ENCODE results near the gene SETDB2. TPM values are rescaled to one million over a fixed set of nuclear protein-coding genes. Genes with fewer than 3 reads are reported as not detected.

Gene SETDB2
- polyA plus RNA-seq, 1 donor (not counting 4 experiments of a cell fraction or from before 2014, with no cell fraction given), result 5.6 TPM

DNA sequence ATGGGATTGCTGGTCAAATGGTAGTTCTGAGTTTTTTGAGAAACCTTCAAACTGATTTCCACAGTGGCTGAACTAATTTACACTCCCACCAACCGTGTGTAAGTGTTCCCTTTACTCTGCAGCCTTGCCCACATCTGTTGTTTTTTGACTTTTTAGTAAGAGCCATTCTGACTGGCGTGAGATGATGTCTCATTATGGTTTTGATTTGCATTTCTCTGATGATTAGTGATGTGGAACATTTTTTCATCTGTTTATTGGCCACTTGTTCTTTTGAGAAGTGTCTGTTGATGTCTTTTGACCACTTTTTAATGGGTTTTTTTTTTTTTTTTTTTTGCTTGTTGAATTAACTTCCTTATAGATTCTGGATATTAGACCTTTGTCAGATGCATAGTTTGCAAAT lies 4.5 kb upstream of the SETDB2 start:
- no peaks in the 10 kb centered on the region for H3K79me2 ChIP-seq (ENCODE audit: control insufficient read depth, insufficient read depth, low read length)
- H3K4me3 ChIP-seq (ENCODE audit: control insufficient read depth in 2 of 3, extremely low read depth in 1 of 3, insufficient read depth in 2 of 3, low read depth in 1 of 3, low read length in 3 of 3), result no peak overlapping the region
- no peaks in the 10 kb centered on the region for H3K27me3 ChIP-seq (ENCODE audit: control insufficient read depth, extremely low read depth, insufficient read depth, low read length)
- H3K9me3 ChIP-seq (ENCODE audit: control insufficient read depth, low read depth, low read length), result no peaks in the 10 kb centered on the region
- dilution Hi-C loops (cut with MboI; ENCODE audit: extremely low pct_ligation_motif_present, low sequenced_read_pairs), result loop anchor here (25.0 kb wide), 1 partner anchor 127 kb away; no protein-coding TSS in a partner anchor
- no peaks in the 10 kb centered on the region for H3K9me1 ChIP-seq (ENCODE audit: control insufficient read depth, extremely low read depth, insufficient read depth, low read length)
- H4K20me1 ChIP-seq (ENCODE audit: control insufficient read depth, extremely low read depth, insufficient read depth, low read length), result no peaks in the 10 kb centered on the region
- H3K9ac ChIP-seq (ENCODE audit: control insufficient read depth, extremely low read depth, insufficient read depth, low read length), result no peak overlapping the region
- TF ChIP-seq, protein P1, sequence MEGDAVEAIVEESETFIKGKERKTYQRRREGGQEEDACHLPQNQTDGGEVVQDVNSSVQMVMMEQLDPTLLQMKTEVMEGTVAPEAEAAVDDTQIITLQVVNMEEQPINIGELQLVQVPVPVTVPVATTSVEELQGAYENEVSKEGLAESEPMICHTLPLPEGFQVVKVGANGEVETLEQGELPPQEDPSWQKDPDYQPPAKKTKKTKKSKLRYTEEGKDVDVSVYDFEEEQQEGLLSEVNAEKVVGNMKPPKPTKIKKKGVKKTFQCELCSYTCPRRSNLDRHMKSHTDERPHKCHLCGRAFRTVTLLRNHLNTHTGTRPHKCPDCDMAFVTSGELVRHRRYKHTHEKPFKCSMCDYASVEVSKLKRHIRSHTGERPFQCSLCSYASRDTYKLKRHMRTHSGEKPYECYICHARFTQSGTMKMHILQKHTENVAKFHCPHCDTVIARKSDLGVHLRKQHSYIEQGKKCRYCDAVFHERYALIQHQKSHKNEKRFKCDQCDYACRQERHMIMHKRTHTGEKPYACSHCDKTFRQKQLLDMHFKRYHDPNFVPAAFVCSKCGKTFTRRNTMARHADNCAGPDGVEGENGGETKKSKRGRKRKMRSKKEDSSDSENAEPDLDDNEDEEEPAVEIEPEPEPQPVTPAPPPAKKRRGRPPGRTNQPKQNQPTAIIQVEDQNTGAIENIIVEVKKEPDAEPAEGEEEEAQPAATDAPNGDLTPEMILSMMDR (optimal IDR thresholded peaks at IDR 0.05 in 1 of 3, IDR thresholded peaks at IDR 0.05 in 1 of 3, conservative IDR thresholded peaks at IDR 0.05 in 1 of 3; ENCODE audit: extremely low read depth in 1 of 3, insufficient read depth in 2 of 3, low read length in 3 of 3), result no peak
- TF ChIP-seq EZH2 (IDR thresholded peaks at IDR 0.05; ENCODE audit: low read length), result no peak
- DNase-seq (ENCODE audit: low read depth, low spot score), result no peak
- H2AFZ ChIP-seq (ENCODE audit: control insufficient read depth, low read length), result no peak overlapping the region
- no peak overlapping the region for H3K4me2 ChIP-seq (ENCODE audit: control insufficient read depth, extremely low read depth, insufficient read depth, low read depth, low read length)
- FAIRE-seq, result no peak
- no peaks in the 10 kb centered on the region for H3K36me3 ChIP-seq (ENCODE audit: control insufficient read depth in 2 of 2, extremely low read depth in 1 of 2, insufficient read depth in 2 of 2, low read length in 2 of 2)
- H3K27ac ChIP-seq (ENCODE audit: control insufficient read depth, insufficient read depth, low read length), result no peak overlapping the region
- no peaks in the 10 kb centered on the region for H3K4me1 ChIP-seq (ENCODE audit: control insufficient read depth, extremely low read depth, insufficient read depth, low read length)

DNA sequence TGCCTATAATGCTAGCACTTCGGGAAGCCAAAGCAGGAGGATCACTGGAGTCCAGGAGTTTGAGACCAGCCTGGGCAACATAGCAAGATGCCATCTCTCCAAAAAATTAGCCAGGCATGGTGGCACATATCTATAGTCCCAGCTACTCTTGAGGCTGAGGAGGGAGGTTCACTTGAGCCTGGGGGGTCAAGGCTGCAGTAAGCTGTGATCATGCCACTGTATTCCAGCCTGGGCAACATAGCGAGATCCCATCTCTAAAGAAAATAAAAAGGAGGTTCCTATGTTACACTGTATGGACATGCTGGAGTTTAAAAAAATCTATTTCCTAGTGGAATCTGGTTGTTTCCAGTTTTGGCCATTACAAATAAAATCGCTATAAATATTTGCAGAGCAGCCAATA lies 2.8 kb upstream of the SETDB2 start:
- no peak for FAIRE-seq
- H2AFZ ChIP-seq (ENCODE audit: control insufficient read depth, low read length), result no peak overlapping the region
- no peak overlapping the region for H3K4me2 ChIP-seq (ENCODE audit: control insufficient read depth, extremely low read depth, insufficient read depth, low read depth, low read length)
- dilution Hi-C loops (cut with MboI; ENCODE audit: extremely low pct_ligation_motif_present, low sequenced_read_pairs), result loop anchor here (25.0 kb wide), 1 partner anchor 129 kb away; no protein-coding TSS in a partner anchor
- DNase-seq (ENCODE audit: low read depth, low spot score), result no peak
- no peaks in the 10 kb centered on the region for H3K36me3 ChIP-seq (ENCODE audit: control insufficient read depth in 2 of 2, extremely low read depth in 1 of 2, insufficient read depth in 2 of 2, low read length in 2 of 2)
- H3K79me2 ChIP-seq (ENCODE audit: control insufficient read depth, insufficient read depth, low read length), result peaks cover 2% of the 10 kb centered on the region
- H3K27me3 ChIP-seq (ENCODE audit: control insufficient read depth, extremely low read depth, insufficient read depth, low read length), result no peaks in the 10 kb centered on the region
- no peaks in the 10 kb centered on the region for H3K4me1 ChIP-seq (ENCODE audit: control insufficient read depth, extremely low read depth, insufficient read depth, low read length)
- H3K9me3 ChIP-seq (ENCODE audit: control insufficient read depth, low read depth, low read length), result no peaks in the 10 kb centered on the region
- TF ChIP-seq, protein P1 (optimal IDR thresholded peaks at IDR 0.05 in 1 of 3, IDR thresholded peaks at IDR 0.05 in 1 of 3, conservative IDR thresholded peaks at IDR 0.05 in 1 of 3; ENCODE audit: extremely low read depth in 1 of 3, insufficient read depth in 2 of 3, low read length in 3 of 3), result no peak
- no peak for TF ChIP-seq EZH2 (IDR thresholded peaks at IDR 0.05; ENCODE audit: low read length)
- no peaks in the 10 kb centered on the region for H4K20me1 ChIP-seq (ENCODE audit: control insufficient read depth, extremely low read depth, insufficient read depth, low read length)
- H3K27ac ChIP-seq (ENCODE audit: control insufficient read depth, insufficient read depth, low read length), result no peak overlapping the region
- no peak overlapping the region for H3K4me3 ChIP-seq (ENCODE audit: control insufficient read depth in 2 of 3, extremely low read depth in 1 of 3, insufficient read depth in 2 of 3, low read depth in 1 of 3, low read length in 3 of 3)
- H3K9ac ChIP-seq (ENCODE audit: control insufficient read depth, extremely low read depth, insufficient read depth, low read length), result no peak overlapping the region
- no peaks in the 10 kb centered on the region for H3K9me1 ChIP-seq (ENCODE audit: control insufficient read depth, extremely low read depth, insufficient read depth, low read length)

Data from keratinocyte (primary cell).